Natural killer cell (primary cell): ENCODE measurements around the gene B3GNT3. TPM values are rescaled to one million over a fixed set of nuclear protein-coding genes. Genes with fewer than 3 reads are reported as not detected.

Experiments used
- ATAC-seq, 3 donors: fragments of 150-1000 bp in 2 of 3; fragments of 200-7000 bp in 1 of 3; cut with Tn5 transposase; 1 replicate in 1 of 3; 2 replicates in 2 of 3; pipeline ENCODE4 v1.10.0; 2021; ENCODE audit warnings: mild to moderate bottlenecking in 2 of 3, moderate library complexity in 2 of 3
- DNase-seq, 2 donors: peaks; one replicate each; pipeline versions ENCODE4 v3.0.0 to v3.0.0-alpha.2; 2013 to 2021; ENCODE audit warnings: mixed read lengths in 1 of 2
- H3K27ac ChIP-seq: one replicate; pipeline ENCODE4 v1.5.1; 2013; ENCODE audit warnings: mild to moderate bottlenecking, low read length
- H3K27me3 ChIP-seq: one replicate; pipeline ENCODE4 v1.6.1; 2013; ENCODE audit warnings: low read length; ENCODE audit not compliant: control insufficient read depth, insufficient read depth
- H3K36me3 ChIP-seq: one replicate; pipeline ENCODE4 v1.6.1; 2013; ENCODE audit warnings: low read length; ENCODE audit not compliant: control insufficient read depth, insufficient read depth
- H3K4me1 ChIP-seq: one replicate; pipeline ENCODE4 v1.6.1; 2013; ENCODE audit warnings: low read length; ENCODE audit not compliant: control insufficient read depth, insufficient read depth
- H3K4me3 ChIP-seq: one replicate; pipeline ENCODE4 v1.5.1; 2013; ENCODE audit warnings: low read length
- H3K9me3 ChIP-seq: one replicate; pipeline ENCODE4 v1.6.1; 2013; ENCODE audit warnings: low read length; ENCODE audit not compliant: control insufficient read depth, insufficient read depth
- H3K27ac Mint-ChIP-seq, 2 donors: one replicate each; pipeline ENCODE4 v1.8.0; 2022; ENCODE audit warnings: mild to moderate bottlenecking in 2 of 2, mixed read lengths in 2 of 2, moderate library complexity in 1 of 2
- H3K27me3 Mint-ChIP-seq, 2 donors: one replicate each; pipeline ENCODE4 v1.8.0; 2022; ENCODE audit warnings: low read depth in 2 of 2, mixed read lengths in 2 of 2
- H3K36me3 Mint-ChIP-seq: one replicate; pipeline ENCODE4 v1.8.0; 2022; ENCODE audit warnings: mixed read lengths
- H3K4me1 Mint-ChIP-seq, 2 donors: one replicate each; pipeline ENCODE4 v1.8.0; 2022; ENCODE audit warnings: mixed read lengths in 2 of 2
- H3K4me3 Mint-ChIP-seq: one replicate; pipeline ENCODE4 v1.8.0; 2022; ENCODE audit warnings: mild to moderate bottlenecking, moderate library complexity, mixed read lengths
- H3K9me3 Mint-ChIP-seq, 2 donors: one replicate each; pipeline ENCODE4 v1.8.0; 2022; ENCODE audit warnings: mixed read lengths in 2 of 2
- CTCF ChIP-seq: fragments of 200-600 bp; IDR thresholded peaks from one replicate; pipeline ENCODE4 v1.8.0; 2022; ENCODE audit warnings: antibody characterized with exemption
- WGBS: methylation state at CpG from one replicate; pipeline ENCODE4 v1.1.7; 2013; ENCODE audit warnings: missing lambda C conversion rate; ENCODE audit not compliant: insufficient coverage; 5-methylcytosine and 5-hydroxymethylcytosine counted together
- intact Hi-C: fragments of 100-400 bp; cut with micrococcal nuclease; formaldehyde crosslinking; loops from one replicate; pipeline ENCODE4 v1.14.2; 2022
- total RNA-seq, 4 donors: library from RNA; stranded (reverse); fragments of 120-200 nt in 1 of 4; gene quantifications; one replicate each; pipeline versions ENCODE4 v1.2.3 to v1.2.4, GENCODE V29; 2013 to 2022

Gene B3GNT3
- total RNA-seq, 3 donors from 2014 or later (not counting 1 experiment from before 2014, with no cell fraction given): not detected

GRCh38 chr19:17826508-17827056, 31.6 kb downstream of the B3GNT3 start:
- no peak for TF ChIP-seq CTCF
- Histone ChIP-seq H3K4me1 (no peaks in the 10 kb centered on the region), H3K27me3 (no peaks in the 10 kb centered on the region), H3K36me3 (peaks cover 35% of the 10 kb centered on the region), H3K27ac (no peak overlapping the region), H3K4me3 (no peak overlapping the region), H3K9me3 (no peaks in the 10 kb centered on the region)
- no peak overlapping the region for H3K27ac Mint-ChIP-seq
- H3K27me3 Mint-ChIP-seq: no peaks in the 10 kb centered on the region
- no peak for DNase-seq
- H3K4me1 Mint-ChIP-seq: peaks cover 0 to 12% of the 10 kb centered on the region in 2 donors
- 98% methylated on average over 13 of the region's 13 CpGs for WGBS
- H3K36me3 Mint-ChIP-seq: no peaks in the 10 kb centered on the region
- ATAC-seq: no peak
- intact Hi-C loops: no loop called here
- no peaks in the 10 kb centered on the region for H3K9me3 Mint-ChIP-seq
- H3K4me3 Mint-ChIP-seq: no peak overlapping the region

GRCh38 chr19:17829855-17830566, 35.1 kb downstream of the B3GNT3 start:
- no peak for TF ChIP-seq CTCF
- Mint-ChIP-seq H3K36me3 (no peaks in the 10 kb centered on the region), H3K27me3 (no peaks in the 10 kb centered on the region), H3K4me3 (no peak overlapping the region), H3K9me3 (no peaks in the 10 kb centered on the region), H3K27ac (peak overlapping the region in 1 of 2 donors; percentile 44), H3K4me1 (peaks cover 0 to 15% of the 10 kb centered on the region in 2 donors)
- H3K27me3 ChIP-seq: no peaks in the 10 kb centered on the region
- 93% methylated on average over 29 of the region's 29 CpGs for WGBS
- DNase-seq (no peak), ATAC-seq (no peak)
- no peak overlapping the region for H3K4me3 ChIP-seq
- intact Hi-C loops: no loop called here
- no peak overlapping the region for H3K27ac ChIP-seq
- H3K9me3 ChIP-seq: no peaks in the 10 kb centered on the region
- no peaks in the 10 kb centered on the region for H3K4me1 ChIP-seq
- H3K36me3 ChIP-seq: peaks cover 65% of the 10 kb centered on the region

GRCh38 chr19:17830567-17831418, 35.9 kb downstream of the B3GNT3 start:
- no peak overlapping the region for H3K4me3 ChIP-seq

More at GRCh38 chr19:17830567-17831418, 35.9 kb downstream of the B3GNT3 start:
- peak in 1 of 2 donors; percentile 70 for DNase-seq
- no peaks in the 10 kb centered on the region for H3K9me3 ChIP-seq
- no peak overlapping the region for H3K27ac ChIP-seq
- no peaks in the 10 kb centered on the region for H3K27me3 ChIP-seq
- H3K4me1 ChIP-seq: no peaks in the 10 kb centered on the region
- ATAC-seq: peak; percentile 48 to 72 (median 66)
- Mint-ChIP-seq H3K36me3 (no peaks in the 10 kb centered on the region), H3K4me1 (peaks cover 6 to 22% of the 10 kb centered on the region in 2 donors), H3K27me3 (no peaks in the 10 kb centered on the region), H3K9me3 (no peaks in the 10 kb centered on the region), H3K27ac (peak overlapping the region in 1 of 2 donors; percentile 44), H3K4me3 (no peak overlapping the region)
- 93% methylated on average over 50 of the region's 50 CpGs for WGBS
- H3K36me3 ChIP-seq: peaks cover 69% of the 10 kb centered on the region
- intact Hi-C loops: no loop called here
- no peak for TF ChIP-seq CTCF
